Measurements from ENCODE around the gene RAPSN. TPM values are rescaled to one million over a fixed set of nuclear protein-coding genes. Genes with fewer than 3 reads are reported as not detected.

The RAPSN gene
- total and polyA plus RNA-seq, 2 experiments from 2014 or later, result 0.17 to 0.23 TPM

DNA sequence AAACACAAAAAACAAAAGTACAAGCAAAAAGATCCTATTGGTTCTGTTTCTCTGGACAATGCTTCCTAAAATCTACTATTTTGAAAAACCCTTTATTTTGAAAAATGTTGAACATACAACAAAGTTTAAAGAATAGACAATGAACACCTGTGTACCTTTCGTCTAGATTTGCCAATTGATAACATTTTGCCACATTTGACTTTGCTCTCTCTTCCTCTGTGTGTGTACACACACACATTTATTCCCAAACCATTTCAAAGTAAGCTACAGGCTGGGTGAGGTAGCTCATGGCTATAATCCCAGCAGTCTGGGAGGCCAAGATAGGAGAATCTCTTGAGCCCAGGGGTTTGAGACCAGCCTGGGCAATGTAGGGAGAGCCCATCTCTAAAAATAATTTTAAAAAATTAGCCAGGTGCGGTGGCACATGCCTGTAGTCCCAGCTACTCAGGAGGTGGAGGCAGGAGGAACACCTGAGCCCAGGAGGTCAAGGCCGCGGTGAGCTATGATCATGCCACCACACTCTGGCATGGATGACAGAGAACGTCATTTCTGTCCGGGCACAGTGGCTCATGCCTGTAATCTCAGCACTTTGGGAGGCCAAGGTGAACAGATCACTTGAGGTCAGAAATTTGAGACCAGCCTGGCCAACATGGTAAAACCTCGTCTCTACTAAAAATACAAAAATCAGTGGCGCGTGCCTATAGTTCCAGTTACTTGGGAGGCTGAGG lies 17.4 kb downstream of the RAPSN start:
- H3F3A ChIP-seq (replicated peaks; ENCODE audit: low read depth), result no peaks in the 10 kb centered on the region
- no peaks in the 10 kb centered on the region; the same call in 2 of the 3 replicates for H3K9me3 Mint-ChIP-seq
- no peak for TF ChIP-seq ZNF114 (CRISPR knock-in tag; IDR thresholded peaks at IDR 0.05)
- no peak for TF ChIP-seq POLR2AphosphoS5 (IDR thresholded peaks at IDR 0.05; ENCODE audit: low read depth)
- TF ChIP-seq EZH2phosphoT487 (IDR thresholded peaks at IDR 0.05; ENCODE audit: unreplicated experiment), result no peak
- TF ChIP-seq JUNB (IDR thresholded peaks at IDR 0.05; ENCODE audit: unreplicated experiment), result no peak
- TF ChIP-seq, protein P1, sequence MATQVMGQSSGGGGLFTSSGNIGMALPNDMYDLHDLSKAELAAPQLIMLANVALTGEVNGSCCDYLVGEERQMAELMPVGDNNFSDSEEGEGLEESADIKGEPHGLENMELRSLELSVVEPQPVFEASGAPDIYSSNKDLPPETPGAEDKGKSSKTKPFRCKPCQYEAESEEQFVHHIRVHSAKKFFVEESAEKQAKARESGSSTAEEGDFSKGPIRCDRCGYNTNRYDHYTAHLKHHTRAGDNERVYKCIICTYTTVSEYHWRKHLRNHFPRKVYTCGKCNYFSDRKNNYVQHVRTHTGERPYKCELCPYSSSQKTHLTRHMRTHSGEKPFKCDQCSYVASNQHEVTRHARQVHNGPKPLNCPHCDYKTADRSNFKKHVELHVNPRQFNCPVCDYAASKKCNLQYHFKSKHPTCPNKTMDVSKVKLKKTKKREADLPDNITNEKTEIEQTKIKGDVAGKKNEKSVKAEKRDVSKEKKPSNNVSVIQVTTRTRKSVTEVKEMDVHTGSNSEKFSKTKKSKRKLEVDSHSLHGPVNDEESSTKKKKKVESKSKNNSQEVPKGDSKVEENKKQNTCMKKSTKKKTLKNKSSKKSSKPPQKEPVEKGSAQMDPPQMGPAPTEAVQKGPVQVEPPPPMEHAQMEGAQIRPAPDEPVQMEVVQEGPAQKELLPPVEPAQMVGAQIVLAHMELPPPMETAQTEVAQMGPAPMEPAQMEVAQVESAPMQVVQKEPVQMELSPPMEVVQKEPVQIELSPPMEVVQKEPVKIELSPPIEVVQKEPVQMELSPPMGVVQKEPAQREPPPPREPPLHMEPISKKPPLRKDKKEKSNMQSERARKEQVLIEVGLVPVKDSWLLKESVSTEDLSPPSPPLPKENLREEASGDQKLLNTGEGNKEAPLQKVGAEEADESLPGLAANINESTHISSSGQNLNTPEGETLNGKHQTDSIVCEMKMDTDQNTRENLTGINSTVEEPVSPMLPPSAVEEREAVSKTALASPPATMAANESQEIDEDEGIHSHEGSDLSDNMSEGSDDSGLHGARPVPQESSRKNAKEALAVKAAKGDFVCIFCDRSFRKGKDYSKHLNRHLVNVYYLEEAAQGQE (IDR thresholded peaks at IDR 0.05; ENCODE audit: unreplicated experiment), result no peak
- TF ChIP-seq NANOG (IDR thresholded peaks at IDR 0.05; ENCODE audit: borderline replicate concordance), result no peak
- no peak for TF ChIP-seq ETS1 (IDR thresholded peaks at IDR 0.05)
- no peak for TF ChIP-seq STAT1 (IDR thresholded peaks at IDR 0.05; ENCODE audit: unreplicated experiment)
- DNase-seq (ENCODE audit: low spot score) (no peak), ATAC-seq (no peak)
- no peak overlapping the region for H3K27ac ChIP-seq (ENCODE audit: low read depth)
- H3K9me2 ChIP-seq (ENCODE audit: insufficient read depth), result no peaks in the 10 kb centered on the region
- no peaks in the 10 kb centered on the region for H3K36me3 Mint-ChIP-seq (ENCODE audit: low read depth)
- no peak overlapping the region for H3K4me3 Mint-ChIP-seq
- H3K27me3 ChIP-seq (ENCODE audit: insufficient read depth), result no peaks in the 10 kb centered on the region
- H3K4me2 ChIP-seq, result no peak overlapping the region
- no peaks in the 10 kb centered on the region for H4K20me1 ChIP-seq (replicated peaks; ENCODE audit: insufficient read depth)
- H3K4me3 ChIP-seq, result no peak overlapping the region
- H3K79me2 ChIP-seq (replicated peaks; ENCODE audit: insufficient read depth), result no peaks in the 10 kb centered on the region
- H3K4me1 Mint-ChIP-seq, result no peaks in the 10 kb centered on the region
- no peak overlapping the region for H2AFZ ChIP-seq
- peaks cover 6% of the 10 kb centered on the region for H3K27me3 Mint-ChIP-seq (ENCODE audit: insufficient read depth, low read depth, poor library complexity)
- H3K27ac Mint-ChIP-seq, result no peak overlapping the region
- no peaks in the 10 kb centered on the region for H3K4me1 ChIP-seq (ENCODE audit: insufficient read depth)
- H3K36me3 ChIP-seq (ENCODE audit: insufficient read depth), result no peaks in the 10 kb centered on the region

- ATAC-seq, result no peak
- Histone ChIP-seq H3K4me1 (ENCODE audit: insufficient read depth) (peaks cover under 1% of the 10 kb centered on the region; the same call in 1 of the 2 replicates), H3K79me2 (replicated peaks; ENCODE audit: insufficient read depth) (peaks cover 5% of the 10 kb centered on the region), H3K9me2 (ENCODE audit: insufficient read depth) (no peaks in the 10 kb centered on the region), H2AFZ (no peak overlapping the region), H3K27ac (ENCODE audit: low read depth) (no peak overlapping the region), H3K27me3 (ENCODE audit: insufficient read depth) (no peaks in the 10 kb centered on the region), H3K36me3 (ENCODE audit: insufficient read depth) (no peaks in the 10 kb centered on the region), H3K4me2 (no peak overlapping the region), H3K4me3 (no peak overlapping the region), H3F3A (replicated peaks; ENCODE audit: low read depth) (no peaks in the 10 kb centered on the region), H4K20me1 (replicated peaks; ENCODE audit: insufficient read depth) (no peaks in the 10 kb centered on the region)
- no peak for DNase-seq (ENCODE audit: low spot score)
- Mint-ChIP-seq H3K27me3 (ENCODE audit: insufficient read depth, low read depth, poor library complexity) (peaks cover 9% of the 10 kb centered on the region), H3K36me3 (ENCODE audit: low read depth) (peaks cover 8% of the 10 kb centered on the region), H3K27ac (no peak overlapping the region), H3K9me3 (no peaks in the 10 kb centered on the region), H3K4me1 (peaks cover 2% of the 10 kb centered on the region; the same call in 2 of the 3 replicates), H3K4me3 (no peak overlapping the region)
- TF ChIP-seq EZH2 (IDR thresholded peaks at IDR 0.05; ENCODE audit: low read depth, unreplicated experiment) (no peak), ZNF462 (CRISPR knock-in tag; IDR thresholded peaks at IDR 0.05) (no peak), POLR2AphosphoS5 (IDR thresholded peaks at IDR 0.05; ENCODE audit: low read depth) (no peak), STAT1 (IDR thresholded peaks at IDR 0.05; ENCODE audit: unreplicated experiment) (no peak)
Measured at GRCh38 chr11:47430524-47430923, 18.4 kb downstream of the RAPSN start.
